ENCODE measurements around the gene CNTNAP2. TPM values are rescaled to one million over a fixed set of nuclear protein-coding genes. Genes with fewer than 3 reads are reported as not detected.

Gene CNTNAP2
- total and polyA plus RNA-seq, 2 donors (not counting 1 experiment from before 2014, with no cell fraction given), result not detected

GRCh38 chr7:146966274-146966673, 849.7 kb downstream of the CNTNAP2 start:
- no peaks in the 10 kb centered on the region for H3K36me3 ChIP-seq (ENCODE audit: control insufficient read depth, insufficient read depth, low read length)
- no peaks in the 10 kb centered on the region for H3K79me2 ChIP-seq (ENCODE audit: control insufficient read depth, insufficient read depth, low read length)
- no peaks in the 10 kb centered on the region for H4K20me1 ChIP-seq (ENCODE audit: control insufficient read depth, extremely low read depth, insufficient read depth, low read length)
- no peak for DNase-seq (ENCODE audit: low read depth in 2 of 2)
- no peak overlapping the region for H3K4me3 ChIP-seq (replicated peaks in 1 of 4; ENCODE audit: control extremely low read depth in 1 of 4, insufficient read depth in 1 of 4, low read depth in 3 of 4, low read length in 4 of 4)
- no peaks in the 10 kb centered on the region for H3K27me3 ChIP-seq (ENCODE audit: control insufficient read depth, insufficient read depth, low read length)
- no peak overlapping the region for H3K4me2 ChIP-seq (ENCODE audit: extremely low read depth, insufficient read depth, low read length)
- H2AFZ ChIP-seq (ENCODE audit: low read length), result no peak overlapping the region
- TF ChIP-seq CTCF (conservative IDR thresholded peaks at IDR 0.05 in 1 of 2, IDR thresholded peaks at IDR 0.05 in 1 of 2; ENCODE audit: low read depth in 1 of 2, low read length in 2 of 2) (no peak), EZH2 (IDR thresholded peaks at IDR 0.05; ENCODE audit: low read length, missing control alignments) (no peak)
- no peak overlapping the region for H3K27ac ChIP-seq (ENCODE audit: insufficient read depth, low read length)
- H3K4me1 ChIP-seq (ENCODE audit: control insufficient read depth, extremely low read depth, insufficient read depth, low read length), result no peaks in the 10 kb centered on the region
- H3K9me3 ChIP-seq (ENCODE audit: control insufficient read depth, insufficient read depth, low read depth, low read length), result no peaks in the 10 kb centered on the region
- H3K9ac ChIP-seq (ENCODE audit: insufficient read depth, low read length), result no peak overlapping the region

- no peak overlapping the region for H2AFZ ChIP-seq (ENCODE audit: low read length)
- H3K9ac ChIP-seq (ENCODE audit: insufficient read depth, low read length), result no peak overlapping the region
- TF ChIP-seq CTCF (conservative IDR thresholded peaks at IDR 0.05 in 1 of 2, IDR thresholded peaks at IDR 0.05 in 1 of 2; ENCODE audit: low read depth in 1 of 2, low read length in 2 of 2), result no peak
- no peak for TF ChIP-seq EZH2 (IDR thresholded peaks at IDR 0.05; ENCODE audit: low read length, missing control alignments)
- H4K20me1 ChIP-seq (ENCODE audit: control insufficient read depth, extremely low read depth, insufficient read depth, low read length), result no peaks in the 10 kb centered on the region
- no peak overlapping the region for H3K4me2 ChIP-seq (ENCODE audit: extremely low read depth, insufficient read depth, low read length)
- H3K27me3 ChIP-seq (ENCODE audit: control insufficient read depth, insufficient read depth, low read length), result no peaks in the 10 kb centered on the region
- H3K27ac ChIP-seq (ENCODE audit: insufficient read depth, low read length), result no peak overlapping the region
- no peak for DNase-seq (ENCODE audit: low read depth in 2 of 2)
- H3K36me3 ChIP-seq (ENCODE audit: control insufficient read depth, insufficient read depth, low read length), result no peaks in the 10 kb centered on the region
- H3K9me3 ChIP-seq (ENCODE audit: control insufficient read depth, insufficient read depth, low read depth, low read length), result no peaks in the 10 kb centered on the region
- no peaks in the 10 kb centered on the region for H3K79me2 ChIP-seq (ENCODE audit: control insufficient read depth, insufficient read depth, low read length)
- no peaks in the 10 kb centered on the region for H3K4me1 ChIP-seq (ENCODE audit: control insufficient read depth, extremely low read depth, insufficient read depth, low read length)
- no peak overlapping the region for H3K4me3 ChIP-seq (replicated peaks in 1 of 4; ENCODE audit: control extremely low read depth in 1 of 4, insufficient read depth in 1 of 4, low read depth in 3 of 4, low read length in 4 of 4)
Observed at GRCh38 chr7:146982482-146982881, 865.9 kb downstream of the CNTNAP2 start.

- no peaks in the 10 kb centered on the region for H3K79me2 ChIP-seq (ENCODE audit: control insufficient read depth, insufficient read depth, low read length)
- DNase-seq (ENCODE audit: low read depth in 2 of 2), result no peak
- no peaks in the 10 kb centered on the region for H3K4me1 ChIP-seq (ENCODE audit: control insufficient read depth, extremely low read depth, insufficient read depth, low read length)
- H3K9ac ChIP-seq (ENCODE audit: insufficient read depth, low read length), result no peak overlapping the region
- H3K27ac ChIP-seq (ENCODE audit: insufficient read depth, low read length), result no peak overlapping the region
- no peaks in the 10 kb centered on the region for H4K20me1 ChIP-seq (ENCODE audit: control insufficient read depth, extremely low read depth, insufficient read depth, low read length)
- no peak overlapping the region for H2AFZ ChIP-seq (ENCODE audit: low read length)
- H3K9me3 ChIP-seq (ENCODE audit: control insufficient read depth, insufficient read depth, low read depth, low read length), result no peaks in the 10 kb centered on the region
- H3K4me2 ChIP-seq (ENCODE audit: extremely low read depth, insufficient read depth, low read length), result no peak overlapping the region
- no peaks in the 10 kb centered on the region for H3K36me3 ChIP-seq (ENCODE audit: control insufficient read depth, insufficient read depth, low read length)
- no peak for TF ChIP-seq EZH2 (IDR thresholded peaks at IDR 0.05; ENCODE audit: low read length, missing control alignments)
- no peak for TF ChIP-seq CTCF (conservative IDR thresholded peaks at IDR 0.05 in 1 of 2, IDR thresholded peaks at IDR 0.05 in 1 of 2; ENCODE audit: low read depth in 1 of 2, low read length in 2 of 2)
- H3K4me3 ChIP-seq (replicated peaks in 1 of 4; ENCODE audit: control extremely low read depth in 1 of 4, insufficient read depth in 1 of 4, low read depth in 3 of 4, low read length in 4 of 4), result no peak overlapping the region
- H3K27me3 ChIP-seq (ENCODE audit: control insufficient read depth, insufficient read depth, low read length), result no peaks in the 10 kb centered on the region
Observed at GRCh38 chr7:146991596-146991995, 875.0 kb downstream of the CNTNAP2 start.

Data from fibroblast of lung (primary cell).